Endothelial cell of hepatic sinusoid (primary cell): ENCODE results near the gene DNAAF3.

Experiments
- in situ Hi-C: cut with HindIII; loops from 2 replicates; pipeline ENCODE4 v1.10.0; 2017; ENCODE audit warnings: low sequenced_read_pairs

Gene DNAAF3

DNA sequence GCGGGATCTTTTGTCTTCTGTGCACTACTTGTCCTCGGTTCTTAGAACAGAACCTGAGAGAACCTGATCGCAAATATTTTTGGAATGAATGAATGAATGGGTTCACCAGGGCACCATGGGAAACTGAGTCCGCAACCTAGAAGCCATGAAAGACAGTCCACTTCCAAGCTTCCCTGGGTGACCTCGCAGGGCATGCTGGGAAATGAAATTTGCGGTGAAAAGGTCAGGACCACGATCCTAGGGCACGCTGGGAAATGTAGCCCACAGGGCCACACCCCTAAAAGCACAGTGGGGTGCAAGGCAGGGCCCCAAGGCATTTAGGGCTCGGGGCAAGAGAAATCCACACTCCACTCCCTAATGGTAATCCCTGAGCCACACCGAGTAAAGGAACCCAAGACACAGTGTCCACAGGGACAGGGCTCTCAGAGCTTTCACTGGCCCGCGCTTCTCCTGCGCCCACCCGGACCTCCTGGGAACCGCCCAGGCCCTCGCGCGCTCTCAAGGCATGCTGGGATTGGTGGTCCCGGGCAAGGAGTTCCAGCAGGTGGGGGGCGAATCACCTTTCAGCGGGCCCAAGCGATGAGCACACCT, 47.9 kb downstream of the DNAAF3 start:
- in situ Hi-C loops = no loop called here

- in situ Hi-C loops = no loop called here
Measured at GRCh38 chr19:55117663-55118391, 48.6 kb downstream of the DNAAF3 start.

GRCh38 chr19:55116859-55117662, 49.4 kb downstream of the DNAAF3 start, which contains the start of gene PPP1R12C:
PPP1R12C (minus strand) TSS chr19:55117637; CDS start chr19:55117543, 94 bp downstream.
- in situ Hi-C loops = no loop called here

DNA sequence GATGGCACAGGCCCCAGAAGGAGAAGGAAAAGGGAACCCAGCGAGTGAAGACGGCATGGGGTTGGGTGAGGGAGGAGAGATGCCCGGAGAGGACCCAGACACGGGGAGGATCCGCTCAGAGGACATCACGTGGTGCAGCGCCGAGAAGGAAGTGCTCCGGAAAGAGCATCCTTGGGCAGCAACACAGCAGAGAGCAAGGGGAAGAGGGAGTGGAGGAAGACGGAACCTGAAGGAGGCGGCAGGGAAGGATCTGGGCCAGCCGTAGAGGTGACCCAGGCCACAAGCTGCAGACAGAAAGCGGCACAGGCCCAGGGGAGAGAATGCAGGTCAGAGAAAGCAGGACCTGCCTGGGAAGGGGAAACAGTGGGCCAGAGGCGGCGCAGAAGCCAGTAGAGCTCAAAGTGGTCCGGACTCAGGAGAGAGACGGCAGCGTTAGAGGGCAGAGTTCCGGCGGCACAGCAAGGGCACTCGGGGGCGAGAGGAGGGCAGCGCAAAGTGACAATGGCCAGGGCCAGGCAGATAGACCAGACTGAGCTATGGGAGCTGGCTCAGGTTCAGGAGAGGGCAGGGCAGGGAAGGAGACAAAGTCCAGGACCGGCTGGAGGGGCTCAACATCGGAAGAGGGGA, 50.1 kb downstream of the DNAAF3 start:
- in situ Hi-C loops = no loop called here

GRCh38 chr19:55115446-55116065, 50.9 kb downstream of the DNAAF3 start:
- in situ Hi-C loops = no loop called here

- in situ Hi-C loops = loop anchor here (5.0 kb wide), 1 partner anchor 58 kb away; no protein-coding TSS in a partner anchor
Measured at GRCh38 chr19:55114566-55115145, 51.8 kb downstream of the DNAAF3 start.

GRCh38 chr19:55113570-55114039, 52.8 kb downstream of the DNAAF3 start:
- in situ Hi-C loops = loop anchor here (5.0 kb wide), 1 partner anchor 59 kb away; no protein-coding TSS in a partner anchor

GRCh38 chr19:55112777-55113569, 53.4 kb downstream of the DNAAF3 start:
- in situ Hi-C loops = loop anchor here (5.0 kb wide), 1 partner anchor 59 kb away; no protein-coding TSS in a partner anchor

DNA sequence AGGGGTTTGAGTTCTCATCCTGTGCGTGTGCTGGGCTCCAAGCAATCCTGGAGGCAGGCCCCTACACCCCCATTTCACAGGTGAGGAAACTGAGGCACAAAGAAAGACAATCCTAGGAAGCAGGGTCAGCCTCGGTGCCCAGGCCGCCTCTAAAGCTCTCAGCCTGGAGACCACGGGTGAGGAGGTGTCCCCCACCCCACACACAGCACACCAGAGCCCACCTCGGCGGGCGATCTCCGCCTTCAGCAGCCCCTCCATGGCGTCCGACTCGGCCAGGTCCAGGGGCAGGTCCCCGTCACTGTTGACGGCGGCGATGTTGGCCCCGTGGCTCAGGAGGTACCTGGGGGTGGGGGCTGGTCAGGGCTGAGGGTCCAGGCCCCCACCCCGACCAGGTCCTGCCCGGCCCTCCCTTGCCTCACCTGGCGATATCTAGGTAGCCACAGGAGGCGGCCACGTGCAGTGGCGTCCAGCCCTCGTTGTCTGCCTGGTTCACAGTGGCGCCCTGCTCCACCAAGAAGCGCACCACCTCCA, 54.1 kb downstream of the DNAAF3 start:
- in situ Hi-C loops = loop anchor here (5.0 kb wide), 1 partner anchor 60 kb away; no protein-coding TSS in a partner anchor

DNA sequence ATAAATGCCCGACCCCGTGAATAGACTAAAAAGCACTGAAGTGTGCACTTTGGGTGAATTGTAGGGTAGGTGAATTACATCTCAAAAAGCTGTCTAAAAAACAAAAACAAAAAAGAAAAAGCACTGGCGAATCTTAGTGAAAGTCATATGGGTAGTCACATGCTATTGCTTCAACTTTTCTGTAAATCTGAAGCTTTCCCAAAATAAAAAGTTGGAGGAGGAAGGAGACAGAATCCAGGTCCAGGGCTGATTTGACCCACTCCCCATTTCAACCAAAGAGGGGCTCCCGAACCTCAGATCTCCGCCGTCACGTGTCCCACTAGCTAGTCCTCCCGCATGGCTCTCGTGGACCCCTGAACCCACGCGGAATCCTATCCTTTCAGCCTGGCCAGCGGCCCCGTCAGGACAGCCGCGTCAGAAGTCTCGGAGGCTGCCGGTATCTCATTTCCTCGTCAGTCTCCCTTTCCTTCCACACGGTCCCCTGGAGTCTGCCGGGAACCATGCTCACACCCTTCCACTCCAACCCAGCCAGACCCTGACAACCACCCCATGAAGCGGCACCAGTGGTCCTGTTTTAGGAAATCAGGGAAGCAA, 55.1 kb downstream of the DNAAF3 start:
- in situ Hi-C loops = loop anchor here (5.0 kb wide), 1 partner anchor 61 kb away; no protein-coding TSS in a partner anchor

DNA sequence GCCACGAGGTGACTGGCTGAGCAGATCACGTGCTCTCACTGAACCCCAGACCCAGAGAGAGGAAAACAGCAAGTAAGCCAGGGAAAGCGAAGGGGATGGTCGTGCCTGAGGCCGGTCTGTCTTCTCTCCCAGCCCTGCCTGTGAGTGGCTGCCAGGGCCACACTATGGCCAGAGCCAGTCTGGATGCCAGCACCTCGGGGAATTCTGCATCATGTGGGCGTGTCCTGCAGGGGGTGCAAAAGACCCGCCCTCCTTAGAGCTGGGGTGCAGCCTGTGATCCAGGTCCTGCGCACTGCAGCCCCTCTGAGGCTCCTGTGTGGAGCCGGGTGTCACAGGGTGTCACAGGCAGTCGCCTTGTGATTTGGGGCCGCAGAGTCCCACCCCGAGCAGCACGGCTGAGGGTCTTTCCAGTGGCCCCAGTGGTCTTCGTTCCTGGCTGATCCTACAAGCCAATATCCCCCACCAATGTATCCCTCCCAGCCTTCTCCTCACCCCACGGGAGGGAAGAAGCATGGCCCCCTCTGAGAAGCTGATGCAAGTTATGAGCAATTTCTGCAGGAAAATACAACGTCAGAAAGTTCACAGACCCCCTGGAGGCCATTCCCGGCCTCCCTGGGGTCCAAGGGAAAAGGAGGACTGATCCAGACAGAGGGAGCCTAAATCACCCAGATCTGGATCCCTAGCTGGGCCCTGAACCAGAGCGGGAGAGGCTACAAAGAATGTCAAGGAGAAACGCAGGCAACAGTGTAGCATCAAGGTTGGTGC, 56.7 kb downstream of the DNAAF3 start:
- in situ Hi-C loops = loop anchor here (5.0 kb wide), 1 partner anchor 63 kb away; no protein-coding TSS in a partner anchor
